GM12878 (cell line): ENCODE measurements around the gene MEIOB. TPM values are rescaled to one million over a fixed set of nuclear protein-coding genes. Genes with fewer than 3 reads are reported as not detected.

Experiments
- ATAC-seq: fragments of 200-7000 bp; cut with Tn5 transposase; 3 replicates; pipeline ENCODE4 v1.9.1; 2020; ENCODE audit warnings: mild to moderate bottlenecking, moderate library complexity
- BruUV-seq: library from RNA; stranded (reverse); fragments of 400-500 nt; replicated peaks from 2 replicates; lab custom pipeline; 2021; lab: Mats Ljungman, UMichigan
- CTCF ChIA-PET: fragments of 300-600 bp; sonication (Branson Sonifier 250); formaldehyde crosslinking; extraction: SDS; loops from one replicate; lab custom pipeline; 2021; ENCODE audit warnings: inconsistent platforms; lab: Yijun Ruan, JAX
- POLR2A ChIA-PET: fragments of 350-600 bp; formaldehyde crosslinking; extraction: SDS; loops from one replicate; lab custom pipeline; 2021; ENCODE audit warnings: inconsistent platforms; lab: Charles Lee
- RAD21 ChIA-PET: fragments of 300-600 bp; sonication (Branson Sonifier 250); formaldehyde crosslinking; loops from one replicate; lab custom pipeline; 2023; ENCODE audit warnings: antibody characterized with exemption; ENCODE audit not compliant: unreplicated experiment; lab: Charles Lee
- SMC1A ChIA-PET: fragments of 300-600 bp; sonication (Branson Sonifier 250); formaldehyde crosslinking; loops from one replicate; lab custom pipeline; 2023; ENCODE audit not compliant: unreplicated experiment, uncharacterized antibody; lab: Charles Lee
- DNase-seq: peaks from one replicate; pipeline ENCODE4 v3.0.0-alpha.2; 2011; ENCODE audit warnings: low read depth, low spot score
- FAIRE-seq: peaks from 3 replicates; lab custom pipeline; 2011; peaks lifted over from hg19 to GRCh38; lab: Jason Lieb, UNC
- H2AFZ ChIP-seq: 2 replicates; pipeline ENCODE4 v1.6.0; 2011; ENCODE audit warnings: low read depth, low read length, control low read depth; ENCODE audit not compliant: control insufficient read depth
- H3K27ac ChIP-seq: 2 replicates; pipeline ENCODE4 v1.5.1; 2011; ENCODE audit warnings: control low read depth; ENCODE audit not compliant: control insufficient read depth, insufficient read depth
- H3K27me3 ChIP-seq, 2 experiments: replicated peaks in 1 of 2; 2 replicates each; pipeline versions ENCODE4 v1.6.0 to v1.6.1; 2011; ENCODE audit warnings: low read length in 1 of 2; ENCODE audit not compliant: control insufficient read depth in 2 of 2, insufficient read depth in 2 of 2
- H3K36me3 ChIP-seq, 2 experiments: 2 replicates each; pipeline ENCODE4 v1.5.1; 2011; ENCODE audit warnings: low read length in 1 of 2; ENCODE audit not compliant: control insufficient read depth in 2 of 2, insufficient read depth in 2 of 2
- H3K4me1 ChIP-seq: 2 replicates; pipeline ENCODE4 v1.6.1; 2011; ENCODE audit warnings: mild to moderate bottlenecking, low read length, moderate library complexity, mixed read lengths; ENCODE audit not compliant: control insufficient read depth, insufficient read depth
- H3K4me2 ChIP-seq: 2 replicates; pipeline ENCODE4 v1.6.0; 2011; ENCODE audit warnings: control low read depth; ENCODE audit not compliant: control insufficient read depth, insufficient read depth
- H3K4me3 ChIP-seq: fragments of 200-600 bp; sonication (generic); 2 replicates; pipeline ENCODE4 v1.5.1; 2016
- H3K79me2 ChIP-seq: 2 replicates; pipeline ENCODE4 v1.6.0; 2011; ENCODE audit warnings: low read length; ENCODE audit not compliant: control insufficient read depth, insufficient read depth
- H3K9ac ChIP-seq: 2 replicates; pipeline ENCODE4 v1.8.0; 2011; ENCODE audit warnings: low read length, control low read depth, mixed read lengths; ENCODE audit not compliant: control insufficient read depth, insufficient read depth
- H3K9me3 ChIP-seq: replicated peaks from 3 replicates; pipeline ENCODE4 v1.5.1; 2011; ENCODE audit warnings: mild to moderate bottlenecking, low read length; ENCODE audit not compliant: control insufficient read depth, insufficient read depth
- H4K20me1 ChIP-seq: 2 replicates; pipeline ENCODE4 v1.6.0; 2011; ENCODE audit not compliant: control insufficient read depth, insufficient read depth
- ATF7 ChIP-seq: fragments of 450-650 bp; IDR thresholded peaks from 2 replicates; pipeline ENCODE4 v1.6.1; 2016; ENCODE audit warnings: low read depth, mild to moderate bottlenecking
- CEBPB ChIP-seq, 2 experiments: fragments of 150-350 bp in 1 of 2; IDR thresholded peaks; 2 replicates each; pipeline ENCODE4 v1.6.1; 2012 to 2014; ENCODE audit warnings: low read depth in 2 of 2, low read length in 2 of 2, borderline replicate concordance in 1 of 2, inconsistent platforms in 1 of 2
- IKZF2 ChIP-seq, 2 experiments: fragments of 450-650 bp; IDR thresholded peaks; 2 replicates each; pipeline ENCODE4 v1.6.1; 2017; ENCODE audit warnings: mild to moderate bottlenecking in 2 of 2, moderate library complexity in 2 of 2
- JUNB ChIP-seq: IDR thresholded peaks from 2 replicates; pipeline ENCODE4 v1.6.1; 2016; ENCODE audit warnings: antibody characterized with exemption, mild to moderate bottlenecking
- KAT2A ChIP-seq: conservative IDR thresholded peaks from 2 replicates; pipeline ENCODE4 v1.6.1; 2011; ENCODE audit warnings: low read depth, low read length; ENCODE audit not compliant: control insufficient read depth
- MXI1 ChIP-seq: fragments of 150-350 bp; IDR thresholded peaks from 2 replicates; pipeline ENCODE4 v1.6.1; 2011; ENCODE audit warnings: low read depth, mild to moderate bottlenecking, inconsistent platforms, low read length, improper control_type of control experiment
- NR2F1 ChIP-seq: fragments of 450-650 bp; conservative IDR thresholded peaks from 2 replicates; pipeline ENCODE4 v1.6.1; 2017; ENCODE audit warnings: mild to moderate bottlenecking
- POLR2AphosphoS5 ChIP-seq: IDR thresholded peaks from 2 replicates; pipeline ENCODE4 v1.6.1; 2011; ENCODE audit warnings: mild to moderate bottlenecking, low read length, inconsistent platforms
- RCOR1 ChIP-seq: conservative IDR thresholded peaks from 2 replicates; pipeline ENCODE4 v1.6.1; 2012; ENCODE audit warnings: low read depth, low read length, improper control_type of control experiment
- SMAD5 ChIP-seq: IDR thresholded peaks from 2 replicates; pipeline ENCODE4 v1.6.1; 2016; ENCODE audit warnings: antibody characterized with exemption, low read depth
- SMARCA5 ChIP-seq: fragments of 450-650 bp; IDR thresholded peaks from 2 replicates; pipeline ENCODE4 v1.6.1; 2017; ENCODE audit warnings: mild to moderate bottlenecking
- TARDBP ChIP-seq: IDR thresholded peaks from 2 replicates; pipeline ENCODE4 v1.6.1; 2016; ENCODE audit warnings: borderline replicate concordance
- ZZZ3 ChIP-seq: IDR thresholded peaks from 2 replicates; pipeline ENCODE4 v1.6.1; 2011; ENCODE audit warnings: low read depth; ENCODE audit not compliant: control insufficient read depth, insufficient read length
- WGBS: methylation state at CpG from one replicate; pipeline ENCODE4 v1.1.6; 2016; ENCODE audit warnings: low lambda C conversion rate; ENCODE audit not compliant: insufficient replicate concordance, insufficient coverage; ENCODE audit errors: missing lambda C conversion rate; 5-methylcytosine and 5-hydroxymethylcytosine counted together
- in situ Hi-C: fragments of 300-500 bp; cut with MboI; formaldehyde crosslinking; loops from 9 replicates; pipeline ENCODE4 v1.14.3; 2018; ENCODE audit warnings: mixed read lengths
- intact Hi-C: fragments of 100-400 bp; cut with micrococcal nuclease; formaldehyde crosslinking; loops from one replicate; pipeline ENCODE4 v1.14.2; 2022; ENCODE audit not compliant: unreplicated experiment
- polyA plus RNA-seq, 11 experiments: library from polyadenylated mRNA; depleted of rRNA in 4 of 11; unstranded in 6 of 11; stranded (reverse) in 5 of 11; fragments of >200 nt; fragmentation: Nextera tagmentation in 4 of 11; fragmentation: Illumina TruSeq in 1 of 11; extraction: Ambion mirVana in 4 of 11; extraction: Trizol in 1 of 11; gene quantifications; 1 replicate in 1 of 11; 2 replicates in 10 of 11; pipeline versions ENCODE4 v1.2.1 to v1.2.3, GENCODE V29; 2011 to 2016; ENCODE audit warnings: inconsistent platforms in 2 of 11, missing spikeins in 2 of 11, low read depth in 1 of 11
- total RNA-seq, 4 experiments: library from RNA; depleted of rRNA in 3 of 4; stranded (reverse); fragments of >200 nt in 3 of 4; fragmentation: Illumina TruSeq in 1 of 4; extraction: Trizol in 1 of 4; gene quantifications; 2 replicates each; pipeline versions ENCODE4 v1.2.1 to v1.2.3, GENCODE V29; 2013 to 2021
- TF ChIP-seq, protein P1 (sequence below): fragments of 450-650 bp; IDR thresholded peaks from 2 replicates; pipeline ENCODE4 v1.6.1; 2017; ENCODE audit warnings: antibody characterized with exemption, mild to moderate bottlenecking, moderate library complexity
- TF ChIP-seq, protein P2 (sequence below): IDR thresholded peaks from 2 replicates; pipeline ENCODE4 v1.6.1; 2012; ENCODE audit warnings: low read depth, low read length, improper control_type of control experiment
- TF ChIP-seq, protein P3 (sequence below): IDR thresholded peaks from 2 replicates; pipeline ENCODE4 v1.6.1; 2011; ENCODE audit warnings: low read depth, mild to moderate bottlenecking, low read length, moderate library complexity, borderline replicate concordance; ENCODE audit errors: extremely low read depth
- TF ChIP-seq, protein P4 (sequence below): fragments of 450-650 bp; IDR thresholded peaks from 2 replicates; pipeline ENCODE4 v1.6.1; 2017; ENCODE audit warnings: mild to moderate bottlenecking, moderate library complexity

The MEIOB gene
- total and polyA plus RNA-seq, 10 of the 15 experiments (the other 5 are each of a cell fraction or from before 2014, with no cell fraction given): 0.04 to 0.26 (median 0.09) TPM; not detected in 5

DNA sequence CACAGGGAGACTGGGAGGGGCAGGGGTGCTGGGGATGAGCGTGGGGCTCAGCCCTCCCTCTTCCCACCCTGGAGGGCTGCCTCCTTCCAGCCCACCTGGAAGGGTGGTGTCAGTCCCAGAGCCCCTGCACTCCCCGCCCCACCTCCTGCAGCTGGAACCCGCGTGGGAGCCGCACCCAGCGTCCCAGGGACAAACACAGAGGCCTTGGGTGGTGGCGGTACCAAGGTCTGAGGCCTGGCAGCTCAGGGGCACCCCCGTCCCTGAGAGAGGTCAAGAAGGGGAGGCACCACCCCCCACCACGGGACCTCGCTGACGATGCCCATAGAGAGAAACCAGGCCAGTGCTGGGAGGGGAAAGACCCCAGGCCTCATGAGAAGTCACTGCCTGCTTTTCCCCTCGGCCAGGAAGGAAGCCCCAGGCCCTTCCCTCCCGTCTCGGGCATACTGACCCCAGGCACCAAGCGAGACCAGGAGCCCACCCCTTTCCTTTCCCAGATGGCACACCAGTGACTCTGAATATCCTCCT lies 42.2 kb upstream of the MEIOB start:
- TF ChIP-seq CEBPB (IDR thresholded peaks at IDR 0.05; ENCODE audit: borderline replicate concordance in 1 of 2, low read depth in 2 of 2, low read length in 2 of 2): no peak
- TF ChIP-seq MXI1: no peak
- TF ChIP-seq, protein P1, sequence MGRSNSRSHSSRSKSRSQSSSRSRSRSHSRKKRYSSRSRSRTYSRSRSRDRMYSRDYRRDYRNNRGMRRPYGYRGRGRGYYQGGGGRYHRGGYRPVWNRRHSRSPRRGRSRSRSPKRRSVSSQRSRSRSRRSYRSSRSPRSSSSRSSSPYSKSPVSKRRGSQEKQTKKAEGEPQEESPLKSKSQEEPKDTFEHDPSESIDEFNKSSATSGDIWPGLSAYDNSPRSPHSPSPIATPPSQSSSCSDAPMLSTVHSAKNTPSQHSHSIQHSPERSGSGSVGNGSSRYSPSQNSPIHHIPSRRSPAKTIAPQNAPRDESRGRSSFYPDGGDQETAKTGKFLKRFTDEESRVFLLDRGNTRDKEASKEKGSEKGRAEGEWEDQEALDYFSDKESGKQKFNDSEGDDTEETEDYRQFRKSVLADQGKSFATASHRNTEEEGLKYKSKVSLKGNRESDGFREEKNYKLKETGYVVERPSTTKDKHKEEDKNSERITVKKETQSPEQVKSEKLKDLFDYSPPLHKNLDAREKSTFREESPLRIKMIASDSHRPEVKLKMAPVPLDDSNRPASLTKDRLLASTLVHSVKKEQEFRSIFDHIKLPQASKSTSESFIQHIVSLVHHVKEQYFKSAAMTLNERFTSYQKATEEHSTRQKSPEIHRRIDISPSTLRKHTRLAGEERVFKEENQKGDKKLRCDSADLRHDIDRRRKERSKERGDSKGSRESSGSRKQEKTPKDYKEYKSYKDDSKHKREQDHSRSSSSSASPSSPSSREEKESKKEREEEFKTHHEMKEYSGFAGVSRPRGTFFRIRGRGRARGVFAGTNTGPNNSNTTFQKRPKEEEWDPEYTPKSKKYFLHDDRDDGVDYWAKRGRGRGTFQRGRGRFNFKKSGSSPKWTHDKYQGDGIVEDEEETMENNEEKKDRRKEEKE: no peak
- TF ChIP-seq, protein P2, sequence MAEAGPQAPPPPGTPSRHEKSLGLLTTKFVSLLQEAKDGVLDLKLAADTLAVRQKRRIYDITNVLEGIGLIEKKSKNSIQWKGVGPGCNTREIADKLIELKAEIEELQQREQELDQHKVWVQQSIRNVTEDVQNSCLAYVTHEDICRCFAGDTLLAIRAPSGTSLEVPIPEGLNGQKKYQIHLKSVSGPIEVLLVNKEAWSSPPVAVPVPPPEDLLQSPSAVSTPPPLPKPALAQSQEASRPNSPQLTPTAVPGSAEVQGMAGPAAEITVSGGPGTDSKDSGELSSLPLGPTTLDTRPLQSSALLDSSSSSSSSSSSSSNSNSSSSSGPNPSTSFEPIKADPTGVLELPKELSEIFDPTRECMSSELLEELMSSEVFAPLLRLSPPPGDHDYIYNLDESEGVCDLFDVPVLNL: no peak
- no peak for TF ChIP-seq POLR2AphosphoS5
- TF ChIP-seq RCOR1: no peak
- no peak for TF ChIP-seq NR2F1
- TF ChIP-seq, protein P3, sequence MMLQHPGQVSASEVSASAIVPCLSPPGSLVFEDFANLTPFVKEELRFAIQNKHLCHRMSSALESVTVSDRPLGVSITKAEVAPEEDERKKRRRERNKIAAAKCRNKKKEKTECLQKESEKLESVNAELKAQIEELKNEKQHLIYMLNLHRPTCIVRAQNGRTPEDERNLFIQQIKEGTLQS: no peak
- TF ChIP-seq JUNB: no peak
- TF ChIP-seq ATF7: no peak
- no peak for TF ChIP-seq KAT2A
- no peak for TF ChIP-seq IKZF2 (IDR thresholded peaks at IDR 0.05)
- TF ChIP-seq TARDBP: no peak
- TF ChIP-seq SMARCA5: no peak
- TF ChIP-seq ZZZ3: no peak
- TF ChIP-seq, protein P4, sequence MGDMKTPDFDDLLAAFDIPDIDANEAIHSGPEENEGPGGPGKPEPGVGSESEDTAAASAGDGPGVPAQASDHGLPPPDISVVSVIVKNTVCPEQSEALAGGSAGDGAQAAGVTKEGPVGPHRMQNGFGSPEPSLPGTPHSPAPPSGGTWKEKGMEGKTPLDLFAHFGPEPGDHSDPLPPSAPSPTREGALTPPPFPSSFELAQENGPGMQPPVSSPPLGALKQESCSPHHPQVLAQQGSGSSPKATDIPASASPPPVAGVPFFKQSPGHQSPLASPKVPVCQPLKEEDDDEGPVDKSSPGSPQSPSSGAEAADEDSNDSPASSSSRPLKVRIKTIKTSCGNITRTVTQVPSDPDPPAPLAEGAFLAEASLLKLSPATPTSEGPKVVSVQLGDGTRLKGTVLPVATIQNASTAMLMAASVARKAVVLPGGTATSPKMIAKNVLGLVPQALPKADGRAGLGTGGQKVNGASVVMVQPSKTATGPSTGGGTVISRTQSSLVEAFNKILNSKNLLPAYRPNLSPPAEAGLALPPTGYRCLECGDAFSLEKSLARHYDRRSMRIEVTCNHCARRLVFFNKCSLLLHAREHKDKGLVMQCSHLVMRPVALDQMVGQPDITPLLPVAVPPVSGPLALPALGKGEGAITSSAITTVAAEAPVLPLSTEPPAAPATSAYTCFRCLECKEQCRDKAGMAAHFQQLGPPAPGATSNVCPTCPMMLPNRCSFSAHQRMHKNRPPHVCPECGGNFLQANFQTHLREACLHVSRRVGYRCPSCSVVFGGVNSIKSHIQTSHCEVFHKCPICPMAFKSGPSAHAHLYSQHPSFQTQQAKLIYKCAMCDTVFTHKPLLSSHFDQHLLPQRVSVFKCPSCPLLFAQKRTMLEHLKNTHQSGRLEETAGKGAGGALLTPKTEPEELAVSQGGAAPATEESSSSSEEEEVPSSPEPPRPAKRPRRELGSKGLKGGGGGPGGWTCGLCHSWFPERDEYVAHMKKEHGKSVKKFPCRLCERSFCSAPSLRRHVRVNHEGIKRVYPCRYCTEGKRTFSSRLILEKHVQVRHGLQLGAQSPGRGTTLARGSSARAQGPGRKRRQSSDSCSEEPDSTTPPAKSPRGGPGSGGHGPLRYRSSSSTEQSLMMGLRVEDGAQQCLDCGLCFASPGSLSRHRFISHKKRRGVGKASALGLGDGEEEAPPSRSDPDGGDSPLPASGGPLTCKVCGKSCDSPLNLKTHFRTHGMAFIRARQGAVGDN: no peak
- TF ChIP-seq SMAD5: no peak
- no TSS peak for BruUV-seq
- CTCF ChIA-PET: no interaction called here

More for the DNA sequence above, 42.2 kb upstream of the MEIOB start:
- DNase-seq (no peak), ATAC-seq (no peak), FAIRE-seq (no peak)
- no peak overlapping the region for H3K4me3 ChIP-seq
- no peaks in the 10 kb centered on the region for H4K20me1 ChIP-seq
- peaks cover 6 to 7% of the 10 kb centered on the region in 2 experiments; a peak in 3 of 4 replicates for H3K27me3 ChIP-seq
- H2AFZ ChIP-seq: no peak overlapping the region
- H3K36me3 ChIP-seq: no peaks in the 10 kb centered on the region
- ChIA-PET SMC1A (no interaction called here), RAD21 (no interaction called here), POLR2A (no interaction called here)
- in situ Hi-C loops (no loop called here), intact Hi-C loops (no loop called here)
- no peaks in the 10 kb centered on the region for H3K4me1 ChIP-seq
- WGBS: 5% methylated on average over 11 of the region's 15 CpGs
- no peak overlapping the region for H3K9ac ChIP-seq
- no peak overlapping the region for H3K4me2 ChIP-seq
- no peak overlapping the region for H3K27ac ChIP-seq
- H3K9me3 ChIP-seq: no peaks in the 10 kb centered on the region
- no peaks in the 10 kb centered on the region for H3K79me2 ChIP-seq
